ENCODE data around the gene PEMT.

The PEMT gene

GRCh38 chr17:17555906-17556305, 35.6 kb downstream of the PEMT start:
- Mint-ChIP-seq H3K4me3 (no peak overlapping the region), H3K27me3 (ENCODE audit: low read depth) (no peaks in the 10 kb centered on the region), H3K27ac (no peak overlapping the region), H3K4me1 (ENCODE audit: low read depth) (no peaks in the 10 kb centered on the region), H3K36me3 (ENCODE audit: low read depth) (no peaks in the 10 kb centered on the region), H3K9me3 (no peaks in the 10 kb centered on the region)

- Mint-ChIP-seq H3K27ac (no peak overlapping the region), H3K4me3 (no peak overlapping the region), H3K27me3 (ENCODE audit: low read depth) (no peaks in the 10 kb centered on the region), H3K36me3 (ENCODE audit: low read depth) (no peaks in the 10 kb centered on the region), H3K4me1 (ENCODE audit: low read depth) (no peaks in the 10 kb centered on the region), H3K9me3 (no peaks in the 10 kb centered on the region)
Measured at GRCh38 chr17:17555151-17555550, 36.4 kb downstream of the PEMT start.

GRCh38 chr17:17554266-17554665, 37.2 kb downstream of the PEMT start:
- H3K4me3 Mint-ChIP-seq = no peak overlapping the region
- no peaks in the 10 kb centered on the region for H3K36me3 Mint-ChIP-seq (ENCODE audit: low read depth)
- H3K9me3 Mint-ChIP-seq = no peaks in the 10 kb centered on the region
- no peak overlapping the region for H3K27ac Mint-ChIP-seq
- H3K27me3 Mint-ChIP-seq (ENCODE audit: low read depth) = no peaks in the 10 kb centered on the region
- H3K4me1 Mint-ChIP-seq (ENCODE audit: low read depth) = no peaks in the 10 kb centered on the region

GRCh38 chr17:17553217-17554195, 38.0 kb downstream of the PEMT start:
- H3K27me3 Mint-ChIP-seq (ENCODE audit: low read depth) = no peaks in the 10 kb centered on the region
- H3K27ac Mint-ChIP-seq = no peak overlapping the region
- no peak overlapping the region for H3K4me3 Mint-ChIP-seq
- H3K4me1 Mint-ChIP-seq (ENCODE audit: low read depth) = no peaks in the 10 kb centered on the region
- H3K36me3 Mint-ChIP-seq (ENCODE audit: low read depth) = no peaks in the 10 kb centered on the region
- H3K9me3 Mint-ChIP-seq = no peaks in the 10 kb centered on the region

GRCh38 chr17:17552351-17553216, 38.9 kb downstream of the PEMT start:
- Mint-ChIP-seq H3K9me3 (no peaks in the 10 kb centered on the region), H3K27me3 (ENCODE audit: low read depth) (no peaks in the 10 kb centered on the region), H3K27ac (no peak overlapping the region), H3K4me1 (ENCODE audit: low read depth) (no peaks in the 10 kb centered on the region), H3K36me3 (ENCODE audit: low read depth) (no peaks in the 10 kb centered on the region), H3K4me3 (no peak overlapping the region)

- Mint-ChIP-seq H3K27me3 (ENCODE audit: low read depth) (no peaks in the 10 kb centered on the region), H3K9me3 (no peaks in the 10 kb centered on the region), H3K27ac (no peak overlapping the region), H3K36me3 (ENCODE audit: low read depth) (no peaks in the 10 kb centered on the region), H3K4me1 (ENCODE audit: low read depth) (no peaks in the 10 kb centered on the region), H3K4me3 (no peak overlapping the region)
Measured at GRCh38 chr17:17551361-17551760, 40.1 kb downstream of the PEMT start.

- Mint-ChIP-seq H3K36me3 (ENCODE audit: low read depth) (no peaks in the 10 kb centered on the region), H3K27me3 (ENCODE audit: low read depth) (no peaks in the 10 kb centered on the region), H3K4me3 (no peak overlapping the region), H3K4me1 (ENCODE audit: low read depth) (no peaks in the 10 kb centered on the region), H3K27ac (no peak overlapping the region), H3K9me3 (no peaks in the 10 kb centered on the region)
Measured at GRCh38 chr17:17549732-17550366, 41.7 kb downstream of the PEMT start.

- Mint-ChIP-seq H3K27ac (no peak overlapping the region), H3K27me3 (ENCODE audit: low read depth) (no peaks in the 10 kb centered on the region), H3K9me3 (no peaks in the 10 kb centered on the region), H3K36me3 (ENCODE audit: low read depth) (no peaks in the 10 kb centered on the region), H3K4me3 (no peak overlapping the region), H3K4me1 (ENCODE audit: low read depth) (no peaks in the 10 kb centered on the region)
Measured at GRCh38 chr17:17548044-17548443, 43.5 kb downstream of the PEMT start.

GRCh38 chr17:17547210-17547764, 44.2 kb downstream of the PEMT start:
- no peaks in the 10 kb centered on the region for H3K9me3 Mint-ChIP-seq
- H3K27me3 Mint-ChIP-seq (ENCODE audit: low read depth) = no peaks in the 10 kb centered on the region
- no peak overlapping the region for H3K4me3 Mint-ChIP-seq
- H3K36me3 Mint-ChIP-seq (ENCODE audit: low read depth) = no peaks in the 10 kb centered on the region
- H3K4me1 Mint-ChIP-seq (ENCODE audit: low read depth) = no peaks in the 10 kb centered on the region
- H3K27ac Mint-ChIP-seq = no peak overlapping the region

- Mint-ChIP-seq H3K4me3 (no peak overlapping the region), H3K36me3 (ENCODE audit: low read depth) (no peaks in the 10 kb centered on the region), H3K27me3 (ENCODE audit: low read depth) (no peaks in the 10 kb centered on the region), H3K27ac (no peak overlapping the region), H3K9me3 (no peaks in the 10 kb centered on the region), H3K4me1 (ENCODE audit: low read depth) (no peaks in the 10 kb centered on the region)
Measured at GRCh38 chr17:17546399-17547185, 44.9 kb downstream of the PEMT start.

GRCh38 chr17:17545984-17546383, 45.5 kb downstream of the PEMT start:
- Mint-ChIP-seq H3K9me3 (no peaks in the 10 kb centered on the region), H3K4me3 (no peak overlapping the region), H3K27me3 (ENCODE audit: low read depth) (no peaks in the 10 kb centered on the region), H3K27ac (no peak overlapping the region), H3K36me3 (ENCODE audit: low read depth) (no peaks in the 10 kb centered on the region), H3K4me1 (ENCODE audit: low read depth) (no peaks in the 10 kb centered on the region)

- Mint-ChIP-seq H3K27me3 (ENCODE audit: low read depth) (no peaks in the 10 kb centered on the region), H3K36me3 (ENCODE audit: low read depth) (no peaks in the 10 kb centered on the region), H3K27ac (no peak overlapping the region), H3K4me1 (ENCODE audit: low read depth) (no peaks in the 10 kb centered on the region), H3K4me3 (no peak overlapping the region), H3K9me3 (no peaks in the 10 kb centered on the region)
Measured at GRCh38 chr17:17545031-17545820, 46.3 kb downstream of the PEMT start.
